HEK293 (cell line): ENCODE data around the gene ARHGEF4.

Experiments
- CTCF ChIA-PET: fragments of 350-600 bp; formaldehyde crosslinking; extraction: SDS; loops from one replicate; lab custom pipeline; 2021; ENCODE audit warnings: antibody characterized with exemption; lab: Yijun Ruan, JAX
- POLR2A ChIA-PET: fragments of 300-600 bp; formaldehyde crosslinking; extraction: SDS; loops from one replicate; lab custom pipeline; 2020; ENCODE audit warnings: antibody characterized with exemption, inconsistent platforms; lab: Yijun Ruan, JAX
- H3K27ac ChIP-seq: fragments of 200-500 bp; sonication (Bioruptor generic); 2 replicates; pipeline ENCODE4 v1.5.1; 2014; ENCODE audit warnings: low read depth, low read length, control low read depth, inconsistent platforms; ENCODE audit errors: extremely low read depth
- H3K36me3 ChIP-seq, 2 experiments: fragments of 200-500 bp in 1 of 2; sonication (Bioruptor generic) in 1 of 2; 1 replicate in 1 of 2; 2 replicates in 1 of 2; pipeline ENCODE4 v1.5.1; 2014 to 2017; ENCODE audit warnings: inconsistent platforms in 2 of 2, low read length in 2 of 2; ENCODE audit not compliant: control insufficient read depth in 2 of 2, insufficient read depth in 1 of 2
- H3K4me1 ChIP-seq: fragments of 200-500 bp; sonication (Bioruptor generic); 2 replicates; pipeline ENCODE4 v1.5.1; 2014; ENCODE audit warnings: mild to moderate bottlenecking, low read length, inconsistent platforms; ENCODE audit not compliant: control insufficient read depth, insufficient read depth
- H3K4me3 ChIP-seq: 2 replicates; pipeline ENCODE4 v1.5.1; 2011; ENCODE audit warnings: low read depth, mild to moderate bottlenecking, control low read depth, low read length, moderate library complexity
- H3K9me3 ChIP-seq: fragments of 200-500 bp; sonication (Bioruptor generic); 2 replicates; pipeline ENCODE4 v1.5.1; 2014; ENCODE audit warnings: low read depth, low read length, inconsistent platforms; ENCODE audit not compliant: control insufficient read depth, insufficient read depth
- PRDM10 ChIP-seq: fragments of 450-650 bp; formaldehyde crosslinking; IDR thresholded peaks from 2 replicates; pipeline ENCODE4 v1.5.1; 2016; ENCODE audit warnings: missing biosample characterization, missing genetic modification characterization
- SETDB1 ChIP-seq: IDR thresholded peaks from one replicate; pipeline ENCODE4 v1.6.1; 2017; ENCODE audit warnings: mild to moderate bottlenecking, low read length, moderate library complexity, mixed read lengths; ENCODE audit not compliant: insufficient read length
- SP3 ChIP-seq: fragments of 450-650 bp; formaldehyde crosslinking; IDR thresholded peaks from 2 replicates; pipeline ENCODE4 v1.5.1; 2016; ENCODE audit warnings: missing biosample characterization, missing genetic modification characterization
- TCF7L2 ChIP-seq: IDR thresholded peaks from 2 replicates; pipeline ENCODE4 v1.6.1; 2011; ENCODE audit warnings: low read depth, mild to moderate bottlenecking, inconsistent platforms, low read length, moderate library complexity, borderline replicate concordance
- TSHZ1 ChIP-seq: fragments of 450-650 bp; formaldehyde crosslinking; IDR thresholded peaks from 2 replicates; pipeline ENCODE4 v1.5.1; 2016; ENCODE audit warnings: missing biosample characterization, missing genetic modification characterization, borderline replicate concordance
- ZIC2 ChIP-seq: fragments of 450-650 bp; formaldehyde crosslinking; IDR thresholded peaks from 2 replicates; pipeline ENCODE4 v1.5.1; 2016; ENCODE audit warnings: missing biosample characterization, missing genetic modification characterization
- ZNF112 ChIP-seq: fragments of 450-650 bp; formaldehyde crosslinking; IDR thresholded peaks from 2 replicates; pipeline ENCODE4 v1.5.0; 2017; ENCODE audit warnings: missing biosample characterization, missing genetic modification characterization
- ZNF174 ChIP-seq: fragments of 450-650 bp; formaldehyde crosslinking; IDR thresholded peaks from 2 replicates; pipeline ENCODE4 v1.5.0; 2017; ENCODE audit warnings: missing biosample characterization, mild to moderate bottlenecking, missing genetic modification characterization
- ZNF202 ChIP-seq: fragments of 450-650 bp; formaldehyde crosslinking; IDR thresholded peaks from 2 replicates; pipeline ENCODE4 v1.5.1; 2016; ENCODE audit warnings: missing biosample characterization, missing genetic modification characterization, borderline replicate concordance
- ZNF214 ChIP-seq: fragments of 450-650 bp; formaldehyde crosslinking; IDR thresholded peaks from 2 replicates; pipeline ENCODE4 v1.5.1; 2017; ENCODE audit warnings: missing biosample characterization, mild to moderate bottlenecking, missing genetic modification characterization, borderline replicate concordance
- ZNF280D ChIP-seq: fragments of 450-650 bp; formaldehyde crosslinking; IDR thresholded peaks from 2 replicates; pipeline ENCODE4 v1.5.1; 2016; ENCODE audit warnings: missing biosample characterization, missing genetic modification characterization
- ZNF302 ChIP-seq: fragments of 450-650 bp; formaldehyde crosslinking; IDR thresholded peaks from 2 replicates; pipeline ENCODE4 v1.5.1; 2016; ENCODE audit warnings: missing biosample characterization, missing genetic modification characterization, low read depth
- ZNF37A ChIP-seq: fragments of 450-650 bp; IDR thresholded peaks from 2 replicates; pipeline ENCODE4 v1.5.1; 2018; ENCODE audit warnings: missing biosample characterization, missing genetic modification characterization
- ZNF426 ChIP-seq: fragments of 450-650 bp; formaldehyde crosslinking; IDR thresholded peaks from 2 replicates; pipeline ENCODE4 v1.5.1; 2017; ENCODE audit warnings: missing biosample characterization, missing genetic modification characterization, mild to moderate bottlenecking, inconsistent platforms, moderate library complexity
- ZNF530 ChIP-seq: fragments of 450-650 bp; formaldehyde crosslinking; IDR thresholded peaks from 2 replicates; pipeline ENCODE4 v1.5.1; 2016; ENCODE audit warnings: low read depth, missing biosample characterization, missing genetic modification characterization
- ZNF571 ChIP-seq: fragments of 450-650 bp; formaldehyde crosslinking; IDR thresholded peaks from 2 replicates; pipeline ENCODE4 v1.5.0; 2017; ENCODE audit warnings: missing biosample characterization, missing genetic modification characterization
- ZNF629 ChIP-seq: fragments of 450-650 bp; formaldehyde crosslinking; IDR thresholded peaks from 2 replicates; pipeline ENCODE4 v1.5.1; 2017; ENCODE audit warnings: missing biosample characterization, missing genetic modification characterization
- ZNF660 ChIP-seq: fragments of 450-650 bp; IDR thresholded peaks from 2 replicates; pipeline ENCODE4 v1.5.1; 2018; ENCODE audit warnings: missing biosample characterization, mild to moderate bottlenecking, missing genetic modification characterization
- ZNF777 ChIP-seq: fragments of 450-650 bp; formaldehyde crosslinking; IDR thresholded peaks from 2 replicates; pipeline ENCODE4 v1.5.1; 2017; ENCODE audit warnings: missing biosample characterization, missing genetic modification characterization, borderline replicate concordance
- ZNF785 ChIP-seq: fragments of 450-650 bp; formaldehyde crosslinking; IDR thresholded peaks from 2 replicates; pipeline ENCODE4 v1.5.1; 2016; ENCODE audit warnings: missing biosample characterization, missing genetic modification characterization
- ZNF791 ChIP-seq: fragments of 450-650 bp; formaldehyde crosslinking; IDR thresholded peaks from 2 replicates; pipeline ENCODE4 v1.5.1; 2016; ENCODE audit warnings: missing biosample characterization, missing genetic modification characterization

The ARHGEF4 gene

GRCh38 chr2:130820279-130820861, 16.3 kb upstream of the ARHGEF4 start:
- ChIA-PET POLR2A (interaction anchor here (0.9 kb wide), 1 partner anchor 48 kb away, joined by 3 read pairs; no protein-coding TSS in a partner anchor), CTCF (interaction anchor here (1.0 to 1.5 kb wide), 3 partner anchors 23 to 49 kb away, joined by 3 to 4 read pairs (median 3); no protein-coding TSS in a partner anchor)
- no peaks in the 10 kb centered on the region for H3K9me3 ChIP-seq
- no peak overlapping the region for H3K4me3 ChIP-seq
- H3K4me1 ChIP-seq = no peaks in the 10 kb centered on the region
- no peaks in the 10 kb centered on the region for H3K36me3 ChIP-seq
- no peak overlapping the region for H3K27ac ChIP-seq
- no peak for TF ChIP-seq ZNF785 (tag by site-specific recombination)
- no peak for TF ChIP-seq ZNF214 (tag by site-specific recombination)
- TF ChIP-seq ZNF280D (tag by site-specific recombination) = no peak
- no peak for TF ChIP-seq ZNF777
- peak; percentile 81 for TF ChIP-seq ZIC2 (tag by site-specific recombination)
- no peak for TF ChIP-seq ZNF174 (tag by site-specific recombination)
- TF ChIP-seq ZNF791 (tag by site-specific recombination) = no peak
- TF ChIP-seq TCF7L2 = no peak

GRCh38 chr2:130821867-130822266, 14.8 kb upstream of the ARHGEF4 start:
- no peak overlapping the region for H3K4me3 ChIP-seq
- no peaks in the 10 kb centered on the region for H3K36me3 ChIP-seq
- no peaks in the 10 kb centered on the region for H3K4me1 ChIP-seq
- CTCF ChIA-PET = interaction anchor here (0.7 to 1.5 kb wide), 3 partner anchors 8 to 51 kb away, joined by 4 to 6 read pairs (median 4); no protein-coding TSS in a partner anchor
- POLR2A ChIA-PET = no interaction called here
- no peak overlapping the region for H3K27ac ChIP-seq
- TF ChIP-seq ZNF202 = no peak
- TF ChIP-seq ZNF571 (tag by site-specific recombination) = no peak
- TF ChIP-seq ZNF302 (tag by site-specific recombination) = no peak
- TF ChIP-seq ZNF785 (tag by site-specific recombination) = no peak
- TF ChIP-seq ZNF37A = no peak
- TF ChIP-seq ZNF112 (tag by site-specific recombination) = no peak
- no peaks in the 10 kb centered on the region for H3K9me3 ChIP-seq

GRCh38 chr2:130822766-130823165, 13.9 kb upstream of the ARHGEF4 start:
- TF ChIP-seq ZNF629 (no peak), SETDB1 (no peak), PRDM10 (tag by site-specific recombination) (no peak), SP3 (tag by site-specific recombination) (no peak), ZNF426 (tag by site-specific recombination) (no peak), ZNF530 (tag by site-specific recombination) (no peak), TSHZ1 (tag by site-specific recombination) (no peak), ZNF660 (no peak)
- TF ChIP-seq, all 188 proteins: peak for 0
- no peaks in the 10 kb centered on the region for H3K36me3 ChIP-seq
- no peaks in the 10 kb centered on the region for H3K9me3 ChIP-seq
- CTCF ChIA-PET = interaction anchor here (0.7 kb wide), 1 partner anchor 7 kb away, joined by 6 read pairs; no protein-coding TSS in a partner anchor
- no peaks in the 10 kb centered on the region for H3K4me1 ChIP-seq
- POLR2A ChIA-PET = no interaction called here
- no peak overlapping the region for H3K27ac ChIP-seq
- no peak overlapping the region for H3K4me3 ChIP-seq
